OCI-LY3 (cell line): ENCODE data around the gene TTC4.

Source experiments
- H2AFZ ChIP-seq: fragments of 200-600, 300-600 bp; shearing (Covaris generic); 2 replicates; pipeline ENCODE4 v1.6.0; 2014; ENCODE audit warnings: antibody characterized with exemption, low read depth, low read length
- H3K27ac ChIP-seq: fragments of 200-600, 300-600 bp; sonication (generic); 2 replicates; pipeline ENCODE4 v1.5.1; 2014; ENCODE audit warnings: mild to moderate bottlenecking, low read length, moderate library complexity, mixed read lengths
- H3K27me3 ChIP-seq: fragments of 200-600, 300-600 bp; sonication (generic); 2 replicates; pipeline ENCODE4 v1.6.1; 2014; ENCODE audit warnings: low read depth, low read length, mixed read lengths
- H3K36me3 ChIP-seq: fragments of 200-600, 300-600 bp; sonication (generic); replicated peaks from 2 replicates; pipeline ENCODE3; 2014; ENCODE audit warnings: low read depth, low read length, mixed read lengths
- H3K4me1 ChIP-seq: fragments of 300-600, 200-600 bp; sonication (generic); 2 replicates; pipeline ENCODE4 v1.6.1; 2014; ENCODE audit warnings: low read length, mixed read lengths
- H3K4me2 ChIP-seq: fragments of 200-600, 300-600 bp; sonication (generic); 2 replicates; pipeline ENCODE4 v1.6.1; 2014; ENCODE audit warnings: low read length, mixed read lengths
- H3K4me3 ChIP-seq: fragments of 300-600, 200-600 bp; sonication (generic); 2 replicates; pipeline ENCODE4 v1.5.1; 2014; ENCODE audit warnings: antibody characterized with exemption, mild to moderate bottlenecking, low read length, moderate library complexity
- H3K79me2 ChIP-seq: fragments of 300-600, 200-600 bp; shearing (Covaris generic); 2 replicates; pipeline ENCODE4 v1.6.1; 2014; ENCODE audit warnings: mild to moderate bottlenecking, low read length, mixed read lengths
- H3K9ac ChIP-seq: fragments of 300-600, 200-600 bp; shearing (Covaris generic); 2 replicates; pipeline ENCODE4 v1.6.0; 2014; ENCODE audit warnings: mild to moderate bottlenecking, low read length, moderate library complexity
- H3K9me3 ChIP-seq: fragments of 200-600, 300-600 bp; shearing (Covaris generic); 2 replicates; pipeline ENCODE4 v1.6.1; 2014; ENCODE audit warnings: low read length, mixed read lengths; ENCODE audit not compliant: insufficient read depth
- H4K20me1 ChIP-seq: fragments of 200-600, 300-600 bp; sonication (generic); 2 replicates; pipeline ENCODE4 v1.6.1; 2016; ENCODE audit warnings: low read length, mixed read lengths; ENCODE audit not compliant: insufficient read depth
- EZH2phosphoT487 ChIP-seq: fragments of 200-600 bp; shearing (Covaris generic); IDR thresholded peaks from 2 replicates; pipeline ENCODE4 v1.6.1; 2018; ENCODE audit warnings: antibody characterized with exemption, mixed run types, low read depth
- TF ChIP-seq, protein P1 (sequence below): fragments of 200-600, 300-600 bp; sonication (generic); IDR thresholded peaks from 2 replicates; pipeline ENCODE4 v1.5.1; 2014; ENCODE audit warnings: antibody characterized with exemption, low read length, low read depth

TTC4 gene

DNA sequence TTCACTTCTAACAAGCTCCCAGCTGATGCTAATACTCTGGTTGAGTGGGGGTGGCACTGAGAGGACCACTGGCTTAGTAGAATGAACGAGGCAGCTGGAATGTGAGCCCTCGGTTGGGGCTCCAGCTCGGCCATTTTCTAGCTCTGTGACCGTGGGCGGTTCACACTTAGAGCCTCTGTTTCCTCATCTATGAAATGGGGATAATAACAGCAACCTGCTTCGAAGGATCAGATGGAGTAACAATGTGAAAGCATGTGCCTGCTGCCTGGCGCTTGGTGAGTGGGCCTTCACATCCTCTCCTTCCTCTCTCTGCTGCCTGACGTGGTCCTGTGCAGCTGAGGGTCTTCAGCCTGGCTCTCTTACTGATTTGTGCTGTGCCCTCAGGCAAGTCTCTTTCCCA lies 20.9 kb upstream of the TTC4 start:
- Histone ChIP-seq H3K27me3 (no peaks in the 10 kb centered on the region), H3K9me3 (no peaks in the 10 kb centered on the region), H4K20me1 (no peaks in the 10 kb centered on the region), H3K4me2 (no peak overlapping the region), H3K36me3 (no peaks in the 10 kb centered on the region), H3K4me3 (no peak overlapping the region), H3K27ac (no peak overlapping the region), H3K79me2 (no peaks in the 10 kb centered on the region), H3K4me1 (no peaks in the 10 kb centered on the region), H2AFZ (no peak overlapping the region), H3K9ac (no peak overlapping the region)
- TF ChIP-seq EZH2phosphoT487, result no peak
- TF ChIP-seq, protein P1, sequence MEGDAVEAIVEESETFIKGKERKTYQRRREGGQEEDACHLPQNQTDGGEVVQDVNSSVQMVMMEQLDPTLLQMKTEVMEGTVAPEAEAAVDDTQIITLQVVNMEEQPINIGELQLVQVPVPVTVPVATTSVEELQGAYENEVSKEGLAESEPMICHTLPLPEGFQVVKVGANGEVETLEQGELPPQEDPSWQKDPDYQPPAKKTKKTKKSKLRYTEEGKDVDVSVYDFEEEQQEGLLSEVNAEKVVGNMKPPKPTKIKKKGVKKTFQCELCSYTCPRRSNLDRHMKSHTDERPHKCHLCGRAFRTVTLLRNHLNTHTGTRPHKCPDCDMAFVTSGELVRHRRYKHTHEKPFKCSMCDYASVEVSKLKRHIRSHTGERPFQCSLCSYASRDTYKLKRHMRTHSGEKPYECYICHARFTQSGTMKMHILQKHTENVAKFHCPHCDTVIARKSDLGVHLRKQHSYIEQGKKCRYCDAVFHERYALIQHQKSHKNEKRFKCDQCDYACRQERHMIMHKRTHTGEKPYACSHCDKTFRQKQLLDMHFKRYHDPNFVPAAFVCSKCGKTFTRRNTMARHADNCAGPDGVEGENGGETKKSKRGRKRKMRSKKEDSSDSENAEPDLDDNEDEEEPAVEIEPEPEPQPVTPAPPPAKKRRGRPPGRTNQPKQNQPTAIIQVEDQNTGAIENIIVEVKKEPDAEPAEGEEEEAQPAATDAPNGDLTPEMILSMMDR, result no peak

DNA sequence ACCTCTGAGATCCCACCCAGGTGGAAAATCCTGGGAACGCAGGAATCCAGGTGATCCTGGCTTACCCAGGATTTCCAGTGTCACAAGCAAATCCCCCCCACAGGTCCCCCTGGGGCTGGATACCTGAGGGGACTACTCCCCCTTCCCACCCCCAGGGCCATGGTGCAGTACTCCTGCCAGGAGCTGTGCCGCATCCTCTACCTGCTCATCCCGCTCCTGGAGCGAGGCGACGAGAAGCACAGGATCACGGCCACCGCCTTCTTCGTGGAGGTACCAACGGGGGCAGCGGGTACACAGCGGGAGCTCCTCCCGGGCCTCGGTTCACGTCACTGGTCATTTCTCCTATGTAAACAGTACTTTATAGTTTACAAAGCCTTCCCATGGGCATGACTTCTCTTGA lies 20.4 kb upstream of the TTC4 start:
- no peaks in the 10 kb centered on the region for H3K4me1 ChIP-seq
- no peak for TF ChIP-seq EZH2phosphoT487
- TF ChIP-seq, protein P1, result no peak
- H4K20me1 ChIP-seq, result no peaks in the 10 kb centered on the region
- H3K27me3 ChIP-seq, result no peaks in the 10 kb centered on the region
- H3K9me3 ChIP-seq, result no peaks in the 10 kb centered on the region
- H3K27ac ChIP-seq, result no peak overlapping the region
- H3K9ac ChIP-seq, result no peak overlapping the region
- no peaks in the 10 kb centered on the region for H3K36me3 ChIP-seq
- H3K79me2 ChIP-seq, result no peaks in the 10 kb centered on the region
- no peak overlapping the region for H3K4me2 ChIP-seq
- H3K4me3 ChIP-seq, result no peak overlapping the region
- no peak overlapping the region for H2AFZ ChIP-seq

DNA sequence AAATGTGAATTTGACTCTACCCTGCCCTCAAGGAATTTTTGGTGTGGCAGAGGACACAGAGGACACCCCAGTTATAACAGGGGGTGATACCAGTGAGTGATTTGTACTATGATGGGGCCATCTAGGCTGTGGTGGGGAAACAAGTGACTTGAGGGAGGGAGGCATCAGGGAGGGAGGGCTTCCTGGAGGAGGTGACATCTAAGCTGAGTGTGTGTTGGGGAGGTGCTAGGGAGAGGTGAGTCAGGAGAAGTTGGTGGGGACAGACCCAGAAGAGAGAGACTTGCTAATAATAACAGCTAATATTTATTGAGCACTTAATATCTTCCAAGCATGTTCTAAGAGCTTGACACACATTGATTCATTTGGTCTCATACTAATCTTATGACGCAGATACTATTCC lies 19.9 kb upstream of the TTC4 start:
- H3K4me1 ChIP-seq, result no peaks in the 10 kb centered on the region
- H3K9me3 ChIP-seq, result no peaks in the 10 kb centered on the region
- no peak overlapping the region for H3K9ac ChIP-seq
- no peaks in the 10 kb centered on the region for H3K79me2 ChIP-seq
- no peak overlapping the region for H3K27ac ChIP-seq
- H3K4me3 ChIP-seq, result no peak overlapping the region
- H3K36me3 ChIP-seq, result no peaks in the 10 kb centered on the region
- TF ChIP-seq EZH2phosphoT487, result no peak
- TF ChIP-seq, protein P1, result no peak
- no peaks in the 10 kb centered on the region for H4K20me1 ChIP-seq
- no peaks in the 10 kb centered on the region for H3K27me3 ChIP-seq
- H3K4me2 ChIP-seq, result no peak overlapping the region
- H2AFZ ChIP-seq, result no peak overlapping the region

DNA sequence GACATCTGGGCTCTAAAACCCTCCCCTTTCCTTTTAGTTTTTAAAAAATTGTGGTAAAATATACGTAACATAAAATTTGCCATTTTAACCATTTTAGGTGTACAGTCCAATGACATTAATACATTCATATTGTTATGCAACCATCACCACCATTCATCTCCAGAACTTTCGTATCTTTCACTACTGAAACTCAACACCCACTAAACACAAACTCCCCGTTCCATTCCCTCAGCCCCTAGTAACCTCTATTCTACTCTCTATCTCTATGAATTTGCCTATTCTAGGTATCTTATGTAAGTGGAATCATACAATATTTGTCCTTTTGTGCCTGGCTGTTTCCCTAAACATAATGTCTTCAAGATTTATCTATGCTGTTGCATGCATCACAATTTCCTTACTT lies 19.4 kb upstream of the TTC4 start:
- H3K9me3 ChIP-seq, result no peaks in the 10 kb centered on the region
- no peak overlapping the region for H3K9ac ChIP-seq

More for the DNA sequence above, 19.4 kb upstream of the TTC4 start:
- H3K79me2 ChIP-seq, result no peaks in the 10 kb centered on the region
- no peaks in the 10 kb centered on the region for H3K36me3 ChIP-seq
- no peak overlapping the region for H2AFZ ChIP-seq
- H3K4me3 ChIP-seq, result no peak overlapping the region
- H3K27ac ChIP-seq, result no peak overlapping the region
- no peaks in the 10 kb centered on the region for H3K4me1 ChIP-seq
- H3K4me2 ChIP-seq, result no peak overlapping the region
- TF ChIP-seq EZH2phosphoT487, result no peak
- TF ChIP-seq, protein P1, result no peak
- H4K20me1 ChIP-seq, result no peaks in the 10 kb centered on the region
- no peaks in the 10 kb centered on the region for H3K27me3 ChIP-seq
